22Rv1 (cell line): ENCODE results near the gene RFT1.

Experiments
- H3K27ac ChIP-seq: fragments of 450-650 bp; 2 replicates; pipeline ENCODE4 v1.5.1; 2017
- ZFX ChIP-seq: fragments of 450-650 bp; IDR thresholded peaks from 2 replicates; pipeline ENCODE4 v1.6.1; 2017; ENCODE audit warnings: antibody characterized with exemption, borderline replicate concordance
- TF ChIP-seq, protein P1 (sequence below): fragments of 450-650 bp; IDR thresholded peaks from 2 replicates; pipeline ENCODE4 v1.5.1; 2017; ENCODE audit warnings: mild to moderate bottlenecking

RFT1 gene

GRCh38 chr3:53161820-53162671 lies 31.8 kb upstream of the RFT1 start:
- no peak for TF ChIP-seq ZFX
- TF ChIP-seq, protein P1, sequence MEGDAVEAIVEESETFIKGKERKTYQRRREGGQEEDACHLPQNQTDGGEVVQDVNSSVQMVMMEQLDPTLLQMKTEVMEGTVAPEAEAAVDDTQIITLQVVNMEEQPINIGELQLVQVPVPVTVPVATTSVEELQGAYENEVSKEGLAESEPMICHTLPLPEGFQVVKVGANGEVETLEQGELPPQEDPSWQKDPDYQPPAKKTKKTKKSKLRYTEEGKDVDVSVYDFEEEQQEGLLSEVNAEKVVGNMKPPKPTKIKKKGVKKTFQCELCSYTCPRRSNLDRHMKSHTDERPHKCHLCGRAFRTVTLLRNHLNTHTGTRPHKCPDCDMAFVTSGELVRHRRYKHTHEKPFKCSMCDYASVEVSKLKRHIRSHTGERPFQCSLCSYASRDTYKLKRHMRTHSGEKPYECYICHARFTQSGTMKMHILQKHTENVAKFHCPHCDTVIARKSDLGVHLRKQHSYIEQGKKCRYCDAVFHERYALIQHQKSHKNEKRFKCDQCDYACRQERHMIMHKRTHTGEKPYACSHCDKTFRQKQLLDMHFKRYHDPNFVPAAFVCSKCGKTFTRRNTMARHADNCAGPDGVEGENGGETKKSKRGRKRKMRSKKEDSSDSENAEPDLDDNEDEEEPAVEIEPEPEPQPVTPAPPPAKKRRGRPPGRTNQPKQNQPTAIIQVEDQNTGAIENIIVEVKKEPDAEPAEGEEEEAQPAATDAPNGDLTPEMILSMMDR, result no peak
- H3K27ac ChIP-seq, result peak overlapping the region; percentile 94

DNA sequence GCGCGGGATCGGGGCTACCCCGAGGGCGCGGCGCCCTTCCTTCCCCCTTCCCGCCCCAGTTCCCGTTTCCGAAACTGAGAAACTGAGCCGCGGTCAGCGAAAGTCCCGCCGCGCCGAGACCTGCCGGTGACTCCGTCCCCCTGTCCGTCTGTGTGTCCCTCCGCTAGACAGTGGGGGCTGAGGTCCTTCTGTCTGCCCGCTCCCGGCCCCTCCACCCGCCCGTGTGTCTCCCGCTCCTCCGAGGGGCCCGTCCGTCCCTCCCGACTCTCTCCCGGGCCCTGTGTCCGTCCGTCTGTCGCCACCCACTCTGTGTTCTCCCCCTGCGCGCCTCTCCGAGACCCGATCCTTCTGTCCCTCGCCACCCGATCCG lies 31.2 kb upstream of the RFT1 start:
- peak overlapping the region; percentile 94 for H3K27ac ChIP-seq
- TF ChIP-seq, protein P1, result no peak
- no peak for TF ChIP-seq ZFX

DNA sequence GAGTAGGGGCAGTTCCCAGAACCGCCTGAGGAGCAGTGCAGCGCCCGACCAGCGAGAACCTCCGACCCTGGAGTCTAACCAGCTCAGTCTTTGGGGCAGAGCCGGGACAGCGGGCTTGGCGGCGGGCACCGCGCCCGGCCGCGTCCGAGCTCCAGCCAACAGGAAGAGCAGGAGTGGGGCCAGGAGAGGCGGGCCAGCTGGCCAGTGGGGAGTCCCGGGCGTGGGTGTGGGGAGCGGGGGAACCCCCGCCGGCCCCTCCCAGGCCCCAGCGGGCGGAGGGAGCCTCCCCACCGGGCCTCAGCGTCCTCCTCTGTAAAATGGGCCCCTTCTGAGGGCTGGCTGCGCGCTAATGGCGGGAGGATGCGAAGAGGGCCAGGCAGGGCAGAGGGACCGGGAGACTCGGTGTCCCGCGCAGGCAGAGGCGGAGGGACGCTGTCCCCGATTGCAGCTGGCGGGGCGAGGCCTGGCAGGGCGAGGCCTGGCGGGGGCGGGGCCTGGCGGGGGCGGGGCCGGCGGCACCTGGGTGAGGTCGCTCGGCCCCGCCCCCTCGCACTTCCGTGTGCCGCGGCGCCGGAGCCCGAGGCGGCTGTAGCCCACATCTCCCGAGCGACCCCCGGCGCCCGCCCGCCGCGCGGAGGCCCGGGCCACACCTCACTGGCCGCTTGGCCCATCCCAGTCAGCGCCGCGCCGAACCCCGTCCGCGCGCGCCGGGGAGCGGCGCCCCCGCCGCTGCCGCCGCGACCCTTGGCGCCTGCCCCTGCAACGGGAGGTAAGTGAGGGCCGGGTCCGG lies 30.6 kb upstream of the RFT1 start, which contains the start of gene PRKCD:
PRKCD (plus strand) TSS at position 550 of the 790 bp plus-strand sequence. CDS start 17,214 bp downstream, outside the sequence.
- peak within 1 kb of the TSS; percentile 94 for H3K27ac ChIP-seq

GRCh38 chr3:53160061-53160659 lies 29.9 kb upstream of the RFT1 start:
- TF ChIP-seq, protein P1, result no peak; the same call in 1 of the 2 replicates
- no peak for TF ChIP-seq ZFX
- H3K27ac ChIP-seq, result peak overlapping the region; percentile 94

More for the DNA sequence above, 30.6 kb upstream of the RFT1 start, which contains the start of gene PRKCD:
- TF ChIP-seq, protein P1, result peak; percentile 55; the same call in 1 of the 2 replicates
- TF ChIP-seq ZFX, result no peak

DNA sequence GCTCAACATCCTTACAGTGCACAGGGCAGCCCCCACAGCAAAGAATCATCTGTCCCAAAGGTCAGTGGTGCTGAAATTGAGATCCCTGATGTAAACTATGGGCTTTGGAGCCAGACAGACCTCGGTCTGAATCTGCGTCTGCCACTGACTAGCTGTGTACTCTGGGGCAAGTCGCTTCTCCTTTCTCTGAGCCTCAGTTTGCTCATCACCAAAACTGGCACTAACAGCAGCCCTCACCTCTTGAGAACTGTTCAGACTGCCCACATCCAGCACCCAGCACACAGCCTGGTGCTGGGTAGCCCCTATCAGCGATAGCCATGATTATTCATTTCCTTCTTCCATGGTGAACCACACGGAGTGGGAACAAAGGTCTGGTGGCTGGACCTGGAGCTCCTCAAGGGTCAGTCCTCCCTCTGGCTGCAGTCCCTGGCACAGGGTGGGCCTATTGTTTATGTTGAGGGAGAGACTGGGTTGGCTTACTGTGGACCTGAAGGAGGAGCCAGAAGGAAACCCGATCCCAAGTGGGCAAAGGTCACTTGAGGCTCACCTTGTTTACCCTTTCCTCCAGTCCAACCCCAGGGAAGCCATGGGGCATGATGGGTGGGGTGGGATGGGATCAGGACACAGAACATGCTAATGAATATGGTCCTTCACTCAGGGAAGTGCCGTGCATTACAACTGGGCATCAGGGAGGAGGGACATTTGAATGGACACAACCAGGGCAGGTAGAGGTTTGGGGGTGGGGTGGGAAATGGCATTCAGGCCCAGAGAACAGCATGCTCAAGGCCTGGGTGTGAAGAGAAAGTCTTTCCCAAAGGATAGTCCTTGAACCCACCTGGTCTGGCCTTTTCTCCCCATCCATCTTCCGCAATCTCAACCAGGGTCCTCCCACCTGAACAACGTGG lies 29.2 kb upstream of the RFT1 start:
- peak overlapping the region; percentile 94 for H3K27ac ChIP-seq
- TF ChIP-seq, protein P1, result no peak
- no peak for TF ChIP-seq ZFX

GRCh38 chr3:53158765-53159155 lies 28.5 kb upstream of the RFT1 start:
- H3K27ac ChIP-seq, result peak overlapping the region; percentile 94
- TF ChIP-seq, protein P1, result no peak
- no peak for TF ChIP-seq ZFX
